Activated T-cell treated with anti-CD3 and anti-CD28 coated beads for 1 hour (primary cell): ENCODE measurements around the gene FBXO36.

Source experiments
- DNase-seq: peaks from one replicate; pipeline ENCODE4 v3.0.0-alpha.2; 2020; ENCODE audit warnings: low read depth

Gene FBXO36

DNA sequence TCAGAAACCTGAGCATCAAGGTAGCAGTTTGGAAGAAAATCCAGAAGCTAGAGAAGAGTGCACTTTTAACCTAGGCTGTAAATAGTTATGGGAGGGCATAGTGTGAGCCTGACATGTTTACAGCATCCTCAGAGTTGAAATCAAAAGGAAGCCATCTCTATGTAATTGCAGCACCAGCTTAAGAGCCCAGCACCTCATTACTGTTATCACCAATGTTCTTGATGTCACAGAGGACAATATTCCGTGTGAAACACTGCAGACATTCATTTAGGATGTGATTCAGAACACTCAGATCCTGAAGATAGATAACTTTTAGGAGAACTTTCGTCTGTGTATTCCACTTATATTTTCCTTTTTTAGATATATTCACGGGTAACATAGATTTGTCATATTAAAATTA, 48.1 kb downstream of the FBXO36 start:
- DNase-seq = no peak

DNA sequence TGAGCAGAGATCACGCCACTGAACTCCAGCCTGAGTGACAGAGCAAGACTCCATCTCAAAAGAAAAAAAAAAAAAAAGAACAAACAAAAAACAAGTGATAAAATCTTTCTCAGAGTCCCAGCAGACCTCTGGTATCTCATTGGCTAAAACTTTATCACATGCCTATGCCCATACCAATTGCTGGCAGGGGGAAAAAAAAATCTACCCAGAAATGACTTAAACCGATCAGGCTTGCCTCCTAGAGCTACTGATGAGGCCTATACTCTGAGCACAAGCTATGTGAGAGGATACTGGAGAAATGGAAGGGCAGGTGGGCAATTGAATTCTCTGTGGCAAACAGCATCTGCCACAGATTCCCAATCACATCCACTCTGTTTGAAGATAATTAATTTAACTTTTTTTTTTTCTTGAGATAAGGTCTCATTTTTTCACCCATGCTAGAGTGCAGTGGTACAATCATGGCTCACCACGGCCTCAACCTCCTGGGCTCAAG, 49.0 kb downstream of the FBXO36 start:
- no peak for DNase-seq

DNA sequence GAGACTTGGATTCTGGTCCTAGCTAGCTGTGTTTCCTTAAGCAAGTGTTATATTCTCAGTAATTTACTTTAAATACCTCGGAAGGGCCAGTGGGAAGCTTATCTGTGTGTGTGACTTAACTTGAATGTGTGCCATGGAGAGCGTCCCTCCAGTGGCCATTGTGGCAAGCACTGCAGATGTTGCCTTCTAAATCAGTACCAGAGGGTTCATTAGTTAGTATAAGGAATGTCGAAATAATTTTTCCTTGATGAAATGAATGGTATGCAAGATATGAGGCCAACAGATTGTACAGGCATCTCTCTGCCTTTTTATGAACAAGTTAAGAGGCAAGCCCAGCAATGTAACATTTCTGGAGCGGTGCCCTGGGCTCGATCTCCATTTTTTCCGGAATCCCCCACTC, 52.0 kb downstream of the FBXO36 start:
- no peak for DNase-seq

DNA sequence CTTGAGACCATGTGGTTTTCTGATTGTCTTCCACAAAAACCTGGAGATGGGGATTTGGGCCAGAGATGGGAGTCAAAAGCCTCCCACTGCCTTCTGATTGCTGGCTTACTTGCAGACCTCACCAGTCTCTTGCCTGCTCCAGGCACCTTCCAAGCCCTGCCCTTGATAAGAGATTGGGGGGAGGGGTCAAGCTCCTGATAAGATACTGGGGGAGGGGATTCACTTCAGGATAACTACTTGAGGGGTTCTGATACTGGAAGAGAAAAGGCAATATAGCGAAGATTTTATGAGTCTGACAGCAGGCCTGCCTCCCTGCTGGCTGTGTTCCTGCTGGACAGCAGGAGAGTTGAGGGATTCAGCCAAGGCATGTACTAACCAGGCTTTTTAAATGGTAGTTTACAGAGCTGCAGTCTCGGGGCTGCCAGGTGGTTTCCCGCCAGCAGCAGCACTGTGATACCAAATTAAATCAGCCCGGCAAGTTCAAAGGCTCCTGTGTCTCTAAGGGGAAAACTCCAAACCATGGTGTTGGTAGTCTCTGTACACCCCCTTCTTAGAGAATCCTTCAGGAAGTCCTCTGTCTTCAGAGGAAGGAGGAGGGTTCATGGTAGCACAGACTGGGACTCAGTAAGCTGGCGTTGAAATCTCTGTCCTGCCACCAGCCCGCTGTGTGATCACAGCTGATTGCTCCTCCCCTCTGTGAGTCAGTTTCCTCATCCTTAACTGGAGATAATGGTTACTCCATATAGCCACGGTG, 58.3 kb downstream of the FBXO36 start:
- DNase-seq = no peak

DNA sequence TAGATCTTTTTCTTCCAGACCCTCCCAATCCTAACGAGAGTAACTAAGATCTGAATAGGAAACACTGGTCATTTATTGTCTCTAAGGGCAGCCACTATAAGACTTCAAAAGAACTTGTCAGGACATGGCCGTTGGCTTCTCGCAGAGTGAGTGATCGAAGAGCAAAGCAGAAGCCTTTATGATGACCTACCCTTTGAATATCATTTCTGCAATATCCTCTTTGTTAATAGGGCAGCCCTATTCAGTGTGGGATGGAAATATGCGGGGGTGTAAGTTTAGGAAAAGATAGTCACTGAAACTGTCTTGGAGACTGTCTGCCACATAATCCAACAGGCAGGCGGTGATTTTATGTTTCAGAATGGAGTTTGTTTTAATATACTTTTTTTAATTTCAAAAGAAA, 70.9 kb downstream of the FBXO36 start:
- DNase-seq = no peak

DNA sequence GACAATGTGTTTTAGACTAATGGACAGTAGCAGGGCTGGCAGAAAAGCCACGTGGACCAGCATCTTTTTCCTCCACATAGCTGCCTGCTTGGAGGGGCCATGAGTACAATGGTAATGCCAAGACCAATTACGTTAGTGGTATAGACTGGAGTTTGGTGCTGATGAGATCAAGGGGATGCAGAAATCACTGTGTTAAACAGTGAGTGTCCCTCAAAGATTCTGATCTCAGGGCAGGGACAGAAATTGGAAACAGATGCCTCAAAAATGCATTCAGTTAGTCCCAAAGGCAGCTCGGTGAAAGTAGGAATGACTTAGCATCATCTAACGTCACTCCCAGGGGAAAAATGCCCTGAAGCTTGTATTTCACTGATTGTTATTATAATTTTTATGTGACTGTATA, 74.0 kb downstream of the FBXO36 start:
- DNase-seq = no peak

DNA sequence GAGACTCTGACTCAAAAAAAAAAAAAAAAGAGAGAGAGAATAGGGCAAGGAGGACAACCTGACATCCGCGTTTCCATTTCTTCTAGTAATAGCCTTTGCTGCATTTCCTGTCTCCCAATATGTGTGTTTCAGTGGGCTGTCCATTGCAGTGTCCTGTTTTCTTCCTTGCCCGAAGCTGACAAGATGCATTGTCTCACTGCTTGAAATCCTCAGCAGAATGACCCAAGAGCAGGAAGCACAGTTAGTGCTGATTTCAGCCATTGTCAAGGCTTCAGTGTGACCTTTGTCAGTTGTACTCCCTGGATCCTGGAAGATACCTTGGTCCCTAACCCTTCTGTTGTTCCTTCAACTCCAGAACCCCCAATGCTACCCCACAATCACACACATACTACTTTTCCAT, 75.3 kb downstream of the FBXO36 start:
- no peak for DNase-seq

DNA sequence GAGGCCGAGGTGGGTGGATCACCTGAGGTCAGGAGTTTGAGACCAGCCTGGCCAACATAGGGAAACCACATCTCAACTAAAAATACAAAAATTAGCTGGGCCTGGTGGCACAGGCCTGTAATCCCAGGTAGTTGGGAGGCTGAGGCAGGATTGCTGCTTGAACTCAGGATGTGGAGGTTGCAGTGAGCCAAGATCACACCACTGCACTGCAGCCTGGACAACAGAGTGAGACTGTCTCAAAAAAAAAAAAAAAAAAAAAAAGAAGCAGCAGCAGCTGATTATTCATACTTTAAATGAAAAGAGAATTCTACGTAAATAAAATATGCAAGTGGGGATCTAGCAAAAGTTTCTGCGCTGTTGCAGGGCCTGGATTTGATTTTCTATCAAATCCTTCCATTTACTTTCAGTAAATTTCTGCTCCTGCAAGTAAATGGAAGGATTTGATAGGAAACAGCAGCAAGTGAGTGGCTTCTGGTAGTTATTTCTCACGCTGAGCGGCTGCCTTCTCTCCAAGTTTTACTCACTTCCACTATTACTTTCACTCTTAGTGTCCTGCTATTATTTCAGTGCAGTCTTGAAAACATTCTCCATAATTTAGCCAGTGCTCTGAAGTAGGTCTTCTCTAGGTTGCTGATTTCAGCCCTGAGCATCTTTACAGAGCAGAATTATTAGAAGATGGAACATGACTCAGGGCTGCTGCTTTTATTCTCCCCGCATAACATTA, 78.0 kb downstream of the FBXO36 start:
- no peak for DNase-seq

DNA sequence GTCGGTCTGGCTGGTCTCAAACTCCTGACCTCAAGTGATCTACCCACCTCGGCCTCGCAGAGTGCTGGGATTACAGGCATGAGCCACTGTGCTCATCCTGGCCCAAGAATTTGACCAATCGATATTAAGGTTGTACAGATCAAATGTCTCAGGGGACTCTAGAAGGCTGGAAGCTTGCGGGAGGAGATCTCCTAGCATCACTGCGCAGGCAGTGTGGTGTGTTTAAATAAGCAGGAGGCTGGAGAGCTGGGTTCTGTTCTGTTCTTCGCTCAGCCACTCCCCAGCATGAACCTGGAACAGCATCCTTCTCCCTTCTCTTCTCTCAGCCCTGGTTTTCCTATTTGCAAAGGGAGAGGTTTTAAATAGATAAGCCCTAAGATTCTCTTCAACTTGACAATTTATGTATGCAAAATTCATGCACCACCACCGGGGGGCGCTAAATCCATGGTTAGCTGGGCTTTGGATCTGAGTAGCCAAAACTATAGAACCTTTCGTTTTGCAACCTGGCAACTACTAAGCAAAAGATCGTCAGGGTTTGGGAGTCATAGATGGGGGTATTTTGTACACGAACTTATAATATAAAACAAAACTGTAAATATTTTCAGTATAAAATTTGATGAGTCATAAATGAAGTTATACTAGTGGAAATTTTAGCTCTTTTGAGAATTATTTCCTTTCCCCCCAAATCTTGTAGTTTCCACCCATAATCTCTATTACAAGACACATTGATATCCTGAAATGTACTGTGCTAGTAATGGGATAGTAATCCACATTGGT, 85.8 kb downstream of the FBXO36 start:
- peak; percentile 85 for DNase-seq

DNA sequence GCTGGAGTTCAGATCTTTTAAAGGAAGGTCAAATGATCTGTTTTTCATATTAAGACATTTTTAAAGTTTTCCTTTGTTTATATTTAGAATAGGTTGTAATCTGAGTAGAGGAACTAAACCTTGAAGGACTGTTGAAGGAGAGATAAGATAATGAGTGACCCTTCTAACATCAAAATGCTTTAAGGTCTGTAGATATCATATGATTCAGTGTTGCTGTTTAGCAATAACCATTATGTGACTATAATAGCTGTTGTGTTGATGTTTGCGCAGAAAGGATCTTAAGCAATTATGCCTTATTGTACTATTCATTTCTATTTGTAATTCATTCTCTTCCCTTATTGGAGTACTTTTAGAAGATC, 86.4 kb downstream of the FBXO36 start:
- no peak for DNase-seq

DNA sequence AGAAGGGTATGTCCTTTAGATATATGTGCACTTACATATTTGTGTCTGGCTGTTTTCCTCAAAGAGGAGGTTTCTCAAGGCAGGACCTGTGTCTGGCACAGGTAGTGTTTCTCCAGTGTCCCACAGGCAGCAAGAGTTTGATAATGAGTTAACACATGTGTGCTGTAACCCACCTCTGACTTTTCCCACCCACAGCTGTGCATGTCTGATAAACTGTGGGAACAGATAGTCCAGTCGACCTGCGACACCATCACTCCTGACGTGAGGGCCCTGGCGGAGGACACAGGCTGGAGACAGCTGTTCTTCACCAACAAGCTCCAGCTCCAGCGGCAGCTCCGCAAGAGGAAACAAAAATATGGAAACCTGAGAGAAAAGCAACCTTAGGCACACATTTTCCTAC, 88.2 kb downstream of the FBXO36 start:
- no peak for DNase-seq

DNA sequence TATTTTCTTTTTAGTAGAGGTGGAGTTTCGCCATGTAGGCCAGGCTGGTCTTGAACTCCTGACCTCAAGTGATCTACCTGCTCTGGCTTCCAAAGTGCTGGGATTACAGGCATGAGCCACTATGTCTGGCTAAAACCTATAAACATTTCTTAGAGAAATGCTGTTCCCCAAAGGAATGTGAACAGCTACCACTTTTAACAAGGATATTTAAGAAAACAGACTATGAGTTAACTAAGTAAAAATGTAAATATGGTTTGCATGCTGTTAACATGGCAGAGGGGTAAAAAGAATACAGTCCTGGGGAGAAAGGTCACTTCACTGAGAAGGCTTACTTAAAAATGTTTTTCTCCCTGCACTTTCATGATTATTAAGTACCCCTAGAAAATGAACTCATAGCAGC, 89.3 kb downstream of the FBXO36 start:
- DNase-seq = no peak

DNA sequence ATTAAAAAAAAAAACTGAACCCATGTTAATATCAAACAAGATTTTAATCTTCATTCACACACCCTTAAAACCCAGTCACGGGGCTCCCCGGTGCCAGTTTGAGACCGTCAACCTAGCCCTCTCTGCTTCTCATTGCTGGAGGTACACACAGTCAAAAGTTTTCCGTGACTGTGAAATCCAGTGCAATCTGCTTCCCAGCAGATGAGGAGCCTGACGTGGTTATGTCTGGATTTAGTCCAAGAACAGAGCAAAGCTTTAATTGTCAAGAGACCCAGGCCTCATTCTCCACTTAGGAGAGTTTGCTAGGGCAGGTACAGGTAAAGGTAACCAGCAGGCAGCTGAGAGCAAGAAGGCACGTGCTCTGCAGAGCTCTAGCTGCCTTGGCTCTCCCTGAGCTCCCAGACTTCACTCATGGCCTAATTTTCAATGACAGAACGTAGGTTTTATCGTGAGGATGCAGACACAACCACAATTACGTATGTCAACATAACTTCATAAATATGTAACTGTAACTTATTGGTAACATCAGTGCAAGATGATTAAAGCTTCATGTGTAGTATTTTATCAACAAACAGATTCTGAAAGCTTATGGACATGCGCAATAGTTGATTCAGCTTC, 90.1 kb downstream of the FBXO36 start:
- no peak for DNase-seq

DNA sequence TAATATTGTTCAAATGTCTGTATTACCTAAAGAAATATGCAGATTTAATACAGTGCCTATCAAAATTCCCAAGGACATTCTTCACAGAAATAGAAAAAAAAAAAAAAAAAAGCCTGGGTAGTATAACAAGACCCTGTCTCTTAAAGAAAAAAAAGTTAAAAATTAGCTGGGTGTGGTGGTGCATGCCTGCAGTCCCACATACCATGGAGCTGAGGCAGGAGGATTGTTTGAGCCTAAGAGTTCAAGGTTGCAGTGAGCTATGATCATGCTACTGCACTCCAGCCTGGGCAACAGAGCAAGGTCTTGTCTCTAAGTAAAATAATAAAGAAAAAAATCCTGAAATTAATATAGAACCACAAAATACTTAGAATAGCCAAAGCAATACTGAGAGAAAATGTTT, 94.5 kb downstream of the FBXO36 start:
- DNase-seq = no peak

DNA sequence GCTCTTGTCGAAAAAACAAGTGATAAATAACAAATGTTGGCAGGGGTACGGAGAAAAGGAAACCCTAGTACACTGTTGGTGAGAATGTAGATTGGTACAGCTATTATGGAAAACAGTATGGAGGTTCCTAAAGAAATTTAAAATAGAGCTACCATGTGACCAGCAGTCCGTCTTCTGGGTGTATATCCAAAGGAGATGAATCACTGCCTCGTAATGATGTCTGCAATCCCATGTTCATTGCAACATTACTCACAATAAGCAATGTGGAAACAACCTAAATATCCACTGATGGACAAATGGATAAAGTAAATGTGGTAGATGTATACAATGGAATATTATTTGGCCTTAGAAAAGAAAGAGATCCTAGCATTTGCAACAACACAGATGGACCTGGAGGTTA, 95.8 kb downstream of the FBXO36 start:
- no peak for DNase-seq

DNA sequence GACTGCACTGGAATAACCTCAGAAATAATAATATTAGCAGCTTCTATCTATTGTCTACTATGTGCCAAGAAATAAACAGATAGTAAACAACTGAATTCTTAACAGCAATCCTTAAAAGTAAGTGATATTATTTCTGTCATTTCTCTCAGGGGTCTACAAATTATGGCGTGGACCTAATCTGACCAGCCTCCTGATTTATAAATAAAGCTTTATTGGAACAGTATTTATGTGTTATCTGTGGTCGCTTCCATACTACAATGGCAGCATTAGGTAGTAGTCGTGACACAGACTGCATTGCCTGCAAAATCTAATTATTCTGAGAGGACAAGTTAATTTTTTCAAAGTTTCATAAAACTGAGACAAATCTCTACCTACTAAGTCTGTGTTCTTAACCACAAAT, 97.4 kb downstream of the FBXO36 start:
- DNase-seq = no peak

DNA sequence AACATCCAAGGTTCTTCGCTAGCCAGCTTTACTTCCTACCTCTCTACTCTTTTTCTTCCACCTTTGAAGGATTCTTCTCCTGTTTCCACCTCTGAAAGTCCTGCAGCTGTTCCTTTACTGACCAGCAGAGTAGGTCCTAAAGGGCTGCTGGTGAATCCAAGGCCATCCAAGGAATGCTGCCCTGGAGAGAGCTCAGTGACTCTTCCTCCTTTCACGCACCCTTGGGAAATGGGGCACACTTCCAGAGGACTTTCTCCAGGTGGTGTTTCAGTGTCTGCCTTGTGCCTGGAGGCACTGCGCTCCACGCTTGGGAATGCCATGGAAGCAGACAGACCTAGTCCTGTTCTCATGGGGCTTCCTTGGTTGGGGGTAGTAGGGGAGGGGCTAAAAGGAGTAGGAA, 101.0 kb downstream of the FBXO36 start:
- DNase-seq = no peak

DNA sequence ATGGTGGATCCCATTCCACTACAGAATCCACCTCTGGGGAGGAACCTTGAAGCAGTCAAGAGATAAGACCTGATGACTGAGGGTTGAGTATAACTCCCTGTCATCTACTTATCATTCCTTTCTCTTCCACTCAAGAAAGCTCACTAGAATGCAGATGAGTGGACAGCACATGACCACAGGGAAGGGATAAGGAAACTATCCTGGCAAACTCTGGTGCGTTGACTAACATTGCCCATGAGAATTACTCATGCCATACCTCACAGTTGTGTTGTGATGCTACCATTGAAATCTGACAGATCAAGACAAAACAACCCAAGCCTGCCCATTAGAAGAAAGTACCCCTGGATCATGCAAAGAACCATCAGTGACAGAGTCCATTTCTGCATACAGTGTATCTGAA, 119.9 kb downstream of the FBXO36 start:
- DNase-seq = no peak

DNA sequence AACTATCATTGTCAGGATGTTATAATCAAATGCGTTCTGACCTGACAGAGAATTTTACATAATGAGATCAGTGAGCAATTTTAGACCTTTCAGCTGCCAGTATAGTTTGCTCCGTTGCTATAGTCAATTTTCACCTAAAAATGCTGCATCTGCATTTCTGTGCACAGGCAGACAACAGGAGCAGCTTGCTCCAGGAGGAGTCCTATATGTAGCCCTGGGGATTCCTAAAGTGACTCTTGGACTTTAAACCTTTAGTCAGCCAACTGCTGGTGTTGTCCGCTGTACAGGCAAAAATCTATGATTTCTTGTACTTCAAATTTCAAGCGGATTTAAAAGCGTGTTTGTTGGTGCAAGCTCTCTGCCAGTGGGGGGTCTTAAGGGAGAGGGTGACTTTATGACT, 120.7 kb downstream of the FBXO36 start:
- no peak for DNase-seq

DNA sequence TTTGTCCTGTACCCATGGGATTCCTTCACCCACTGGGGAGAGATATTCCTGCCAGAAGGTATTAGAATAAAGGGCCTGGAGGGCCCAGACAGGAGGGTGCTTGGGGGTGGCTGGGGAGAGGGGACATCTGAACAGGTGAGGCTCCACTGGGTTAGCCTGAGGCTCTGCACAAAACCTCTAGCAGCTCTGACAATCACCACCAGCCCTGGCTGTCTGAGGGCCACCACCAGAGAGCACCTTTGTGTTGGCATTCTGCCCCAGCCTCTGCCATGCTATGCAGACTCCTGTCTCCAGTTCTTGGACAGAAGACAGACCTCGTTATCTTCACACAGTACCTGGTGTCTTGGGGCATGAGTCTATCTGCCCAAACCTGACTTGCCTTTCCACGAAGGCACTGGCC, 121.2 kb downstream of the FBXO36 start:
- no peak for DNase-seq

DNA sequence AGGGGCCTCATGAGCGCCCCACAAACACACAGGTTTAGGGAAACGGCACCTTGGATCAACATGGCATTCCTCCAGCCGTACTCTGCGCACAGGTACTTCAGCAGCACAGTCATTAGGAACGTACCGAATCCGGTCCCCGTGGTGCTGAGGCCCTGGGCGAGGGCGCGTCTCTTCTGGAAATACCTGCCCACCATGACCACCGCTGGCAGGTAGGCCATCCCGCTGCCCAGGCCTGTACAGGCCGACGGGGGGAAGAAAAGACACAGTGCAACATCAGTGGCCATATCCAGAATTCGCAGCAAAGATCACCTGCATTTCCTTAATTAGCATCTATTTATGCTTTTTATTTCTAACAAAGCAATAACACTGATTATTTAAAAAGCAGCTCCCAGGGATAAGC, 124.2 kb downstream of the FBXO36 start:
- DNase-seq = no peak

DNA sequence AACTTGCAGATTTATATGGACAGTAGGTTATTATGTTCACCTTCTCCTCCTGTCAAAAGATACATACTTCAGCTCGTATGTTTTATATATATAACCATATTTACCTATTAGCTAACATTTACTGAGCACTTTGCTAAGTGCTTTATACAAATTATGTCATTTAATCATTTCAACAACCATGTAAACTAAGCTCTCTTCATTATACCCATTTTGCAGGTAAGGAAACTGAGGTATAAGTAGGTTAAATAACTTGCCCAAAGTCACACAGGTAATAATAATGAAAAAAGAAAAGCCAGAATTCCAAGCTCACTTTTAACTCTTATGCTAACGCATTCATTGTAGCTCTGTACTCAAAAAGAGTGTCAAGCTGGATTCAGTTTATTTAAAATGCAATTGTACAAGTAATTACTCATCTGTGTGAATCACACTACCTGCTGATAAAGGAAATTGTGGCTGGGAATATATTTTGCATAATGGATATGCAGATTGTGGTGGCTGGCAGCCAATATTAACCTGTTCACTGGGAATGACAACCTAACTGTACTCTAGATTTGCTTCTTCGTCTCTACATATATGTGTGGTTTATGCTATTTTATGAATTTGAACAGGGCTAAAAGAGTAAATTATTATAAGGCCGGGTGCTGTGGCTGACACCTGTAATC, 125.8 kb downstream of the FBXO36 start:
- no peak for DNase-seq
